Measurements from ENCODE around the gene WIF1. TPM values are rescaled to one million over a fixed set of nuclear protein-coding genes. Genes with fewer than 3 reads are reported as not detected.

The WIF1 gene
- total RNA-seq, 1 donor from 2014 or later = 0.19 TPM

GRCh38 chr12:65098364-65098763 lies 22.7 kb downstream of the WIF1 start:
- H3K27me3 Mint-ChIP-seq (ENCODE audit: insufficient read depth, low read depth) = no peaks in the 10 kb centered on the region
- H3K36me3 Mint-ChIP-seq = no peaks in the 10 kb centered on the region
- no peaks in the 10 kb centered on the region for H4K20me1 ChIP-seq (ENCODE audit: low read depth)
- H3K4me1 ChIP-seq = no peaks in the 10 kb centered on the region
- H3K9ac ChIP-seq = no peak overlapping the region
- H3K4me1 Mint-ChIP-seq = no peaks in the 10 kb centered on the region
- no peaks in the 10 kb centered on the region for H3K79me2 ChIP-seq (ENCODE audit: low read depth)
- no peaks in the 10 kb centered on the region for H3F3A ChIP-seq (ENCODE audit: low read depth)
- no peaks in the 10 kb centered on the region for H3K27me3 ChIP-seq
- H3K4me3 Mint-ChIP-seq = no peak overlapping the region
- H2AFZ ChIP-seq (replicated peaks) = no peak overlapping the region
- H3K4me2 ChIP-seq = no peak overlapping the region
- no peaks in the 10 kb centered on the region for H3K9me3 Mint-ChIP-seq
- DNase-seq (ENCODE audit: low spot score) = no peak
- H3K27ac Mint-ChIP-seq = no peak overlapping the region
- no peak overlapping the region for H3K27ac ChIP-seq
- H3K4me3 ChIP-seq = no peak overlapping the region
- H3K9me3 ChIP-seq (ENCODE audit: low read depth) = no peaks in the 10 kb centered on the region
- no peak for TF ChIP-seq EZH2phosphoT487 (IDR thresholded peaks at IDR 0.05)
- no peaks in the 10 kb centered on the region for H3K36me3 ChIP-seq

- no peaks in the 10 kb centered on the region for H3K36me3 ChIP-seq
- Mint-ChIP-seq H3K27ac (no peak overlapping the region), H3K27me3 (ENCODE audit: insufficient read depth, low read depth) (no peaks in the 10 kb centered on the region), H3K4me3 (no peak overlapping the region), H3K4me1 (no peaks in the 10 kb centered on the region), H3K9me3 (no peaks in the 10 kb centered on the region), H3K36me3 (no peaks in the 10 kb centered on the region)
- H3K4me2 ChIP-seq = no peak overlapping the region
- H3K4me1 ChIP-seq = no peaks in the 10 kb centered on the region
- no peaks in the 10 kb centered on the region for H3F3A ChIP-seq (ENCODE audit: low read depth)
- H3K79me2 ChIP-seq (ENCODE audit: low read depth) = no peaks in the 10 kb centered on the region
- H3K4me3 ChIP-seq = no peak overlapping the region
- no peak overlapping the region for H2AFZ ChIP-seq (replicated peaks)
- H3K27me3 ChIP-seq = no peaks in the 10 kb centered on the region
- no peak for DNase-seq (ENCODE audit: low spot score)
- TF ChIP-seq EZH2 (IDR thresholded peaks at IDR 0.05) = no peak
- no peak for TF ChIP-seq EZH2phosphoT487 (IDR thresholded peaks at IDR 0.05)
- TF ChIP-seq CTCF (IDR thresholded peaks at IDR 0.05) = no peak
- no peak overlapping the region for H3K9ac ChIP-seq
- H4K20me1 ChIP-seq (ENCODE audit: low read depth) = no peaks in the 10 kb centered on the region
- H3K9me3 ChIP-seq (ENCODE audit: low read depth) = no peaks in the 10 kb centered on the region
- no peak overlapping the region for H3K27ac ChIP-seq
Measured at GRCh38 chr12:65094722-65095121, 26.4 kb downstream of the WIF1 start.

- no peak overlapping the region for H3K27ac Mint-ChIP-seq
- no peaks in the 10 kb centered on the region for H3K9me3 ChIP-seq (ENCODE audit: low read depth)
- no peak overlapping the region for H3K4me3 Mint-ChIP-seq
Measured at GRCh38 chr12:65093606-65094005, 27.5 kb downstream of the WIF1 start.

GRCh38 chr12:65090461-65090860 lies 30.6 kb downstream of the WIF1 start:
- Histone ChIP-seq H3K4me3 (no peak overlapping the region), H3K27ac (no peak overlapping the region), H3K9me3 (ENCODE audit: low read depth) (no peaks in the 10 kb centered on the region), H3K4me2 (no peak overlapping the region), H3K79me2 (ENCODE audit: low read depth) (no peaks in the 10 kb centered on the region), H4K20me1 (ENCODE audit: low read depth) (no peaks in the 10 kb centered on the region), H3K36me3 (no peaks in the 10 kb centered on the region), H2AFZ (replicated peaks) (no peak overlapping the region), H3K27me3 (no peaks in the 10 kb centered on the region), H3K9ac (no peak overlapping the region), H3F3A (ENCODE audit: low read depth) (no peaks in the 10 kb centered on the region), H3K4me1 (no peaks in the 10 kb centered on the region)
- Mint-ChIP-seq H3K4me1 (no peaks in the 10 kb centered on the region), H3K27ac (no peak overlapping the region), H3K9me3 (no peaks in the 10 kb centered on the region), H3K4me3 (no peak overlapping the region), H3K36me3 (no peaks in the 10 kb centered on the region), H3K27me3 (ENCODE audit: insufficient read depth, low read depth) (no peaks in the 10 kb centered on the region)
- TF ChIP-seq CTCF (IDR thresholded peaks at IDR 0.05) = no peak
- no peak for TF ChIP-seq EZH2phosphoT487 (IDR thresholded peaks at IDR 0.05)
- TF ChIP-seq EZH2 (IDR thresholded peaks at IDR 0.05) = no peak
- no peak for DNase-seq (ENCODE audit: low spot score)

More at GRCh38 chr12:65093606-65094005, 27.5 kb downstream of the WIF1 start:
- Histone ChIP-seq H3K4me1 (no peaks in the 10 kb centered on the region), H3K36me3 (no peaks in the 10 kb centered on the region), H3K9ac (no peak overlapping the region), H3K27ac (no peak overlapping the region), H3K4me3 (no peak overlapping the region), H3K79me2 (ENCODE audit: low read depth) (no peaks in the 10 kb centered on the region), H3F3A (ENCODE audit: low read depth) (no peaks in the 10 kb centered on the region), H2AFZ (replicated peaks) (no peak overlapping the region), H3K4me2 (no peak overlapping the region), H4K20me1 (ENCODE audit: low read depth) (no peaks in the 10 kb centered on the region), H3K27me3 (no peaks in the 10 kb centered on the region)
- H3K4me1 Mint-ChIP-seq = no peaks in the 10 kb centered on the region
- no peaks in the 10 kb centered on the region for H3K9me3 Mint-ChIP-seq
- no peak for DNase-seq (ENCODE audit: low spot score)
- no peaks in the 10 kb centered on the region for H3K36me3 Mint-ChIP-seq
- no peak for TF ChIP-seq EZH2phosphoT487 (IDR thresholded peaks at IDR 0.05)
- H3K27me3 Mint-ChIP-seq (ENCODE audit: insufficient read depth, low read depth) = no peaks in the 10 kb centered on the region
